ENCODE data around the gene THEMIS. TPM values are rescaled to one million over a fixed set of nuclear protein-coding genes. Genes with fewer than 3 reads are reported as not detected.

The THEMIS gene, protein sequence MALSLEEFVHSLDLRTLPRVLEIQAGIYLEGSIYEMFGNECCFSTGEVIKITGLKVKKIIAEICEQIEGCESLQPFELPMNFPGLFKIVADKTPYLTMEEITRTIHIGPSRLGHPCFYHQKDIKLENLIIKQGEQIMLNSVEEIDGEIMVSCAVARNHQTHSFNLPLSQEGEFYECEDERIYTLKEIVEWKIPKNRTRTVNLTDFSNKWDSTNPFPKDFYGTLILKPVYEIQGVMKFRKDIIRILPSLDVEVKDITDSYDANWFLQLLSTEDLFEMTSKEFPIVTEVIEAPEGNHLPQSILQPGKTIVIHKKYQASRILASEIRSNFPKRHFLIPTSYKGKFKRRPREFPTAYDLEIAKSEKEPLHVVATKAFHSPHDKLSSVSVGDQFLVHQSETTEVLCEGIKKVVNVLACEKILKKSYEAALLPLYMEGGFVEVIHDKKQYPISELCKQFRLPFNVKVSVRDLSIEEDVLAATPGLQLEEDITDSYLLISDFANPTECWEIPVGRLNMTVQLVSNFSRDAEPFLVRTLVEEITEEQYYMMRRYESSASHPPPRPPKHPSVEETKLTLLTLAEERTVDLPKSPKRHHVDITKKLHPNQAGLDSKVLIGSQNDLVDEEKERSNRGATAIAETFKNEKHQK
- not detected for total RNA-seq
- under 1 TPM in 2 of 8 donors, not detected in 6; 0.06 to 0.07 TPM for polyA plus RNA-seq (ENCODE audit: insufficient read depth in 1 of 8, insufficient read length in 8 of 8, low replicate concordance in 1 of 8)
- long read RNA-seq, donor 1, result 0 reads
- long read RNA-seq, donor 2, result 0 reads
- long read RNA-seq, donor 3, result 0 reads
- long read RNA-seq, donor 4, result 0 reads
- long read RNA-seq, donor 5, result 0 reads
- long read RNA-seq, donor 6, result 0 reads
- long read RNA-seq, donor 7, result 0 reads
- long read RNA-seq, donor 8, result 0 reads
- long read RNA-seq, donor 9, result 0 reads
- long read RNA-seq, donor 10, result 0 reads
- long read RNA-seq, donor 11, result 0 reads

DNA sequence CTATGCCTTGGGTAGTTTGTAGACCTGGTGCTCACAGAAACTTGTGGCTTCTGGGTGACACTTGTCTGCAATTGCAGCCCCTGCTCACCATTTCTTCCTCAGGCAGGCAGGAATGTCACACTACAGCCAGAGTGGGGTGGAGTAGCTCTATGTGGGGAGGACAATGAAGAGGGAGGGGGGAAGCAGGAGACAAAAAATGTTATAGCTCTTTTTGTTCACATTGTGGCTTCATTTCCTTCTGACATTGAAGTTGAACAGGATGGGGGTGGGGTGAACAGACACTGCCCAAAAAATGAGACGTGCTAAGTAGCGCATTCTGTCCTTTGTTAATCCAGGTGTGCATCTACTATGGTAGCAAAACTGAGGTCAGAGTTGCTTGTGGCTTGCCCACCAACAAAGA lies at the start of gene THEMIS:
TSS of gene THEMIS (minus strand) at position 124 of the 400 bp plus-strand sequence. CDS start 126 bp downstream, outside the sequence.
- Histone ChIP-seq H3K27ac (ENCODE audit: low read length) (no peak within 1 kb of the TSS), H3K4me1 (ENCODE audit: control insufficient read depth, insufficient read depth, low read length) (no peaks in the 10 kb centered on the region), H3K27me3 (ENCODE audit: control insufficient read depth, insufficient read depth, low read length) (no peaks in the 10 kb centered on the region), H3K9me3 (replicated peaks; ENCODE audit: control insufficient read depth, low read depth, low read length) (no peaks in the 10 kb centered on the region), H3K4me3 (ENCODE audit: low read length) (no peak within 1 kb of the TSS), H3K36me3 (ENCODE audit: control insufficient read depth, insufficient read depth, low read length) (no peaks in the 10 kb centered on the region)
- WGBS (ENCODE audit: insufficient coverage), result 67% methylated on average over 2 of the region's 2 CpGs
- DNase-seq, result no peak

GRCh38 chr6:127949251-127949650 lies 48.4 kb upstream of the THEMIS start:
- peaks cover 3% of the 10 kb centered on the region for H3K4me1 ChIP-seq (ENCODE audit: control insufficient read depth, insufficient read depth, low read length)
- H3K4me3 ChIP-seq (ENCODE audit: low read length), result no peak overlapping the region
- DNase-seq, result peak; percentile 43
- no peaks in the 10 kb centered on the region for H3K36me3 ChIP-seq (ENCODE audit: control insufficient read depth, insufficient read depth, low read length)
- H3K27ac ChIP-seq (ENCODE audit: low read length), result no peak overlapping the region
- no peaks in the 10 kb centered on the region for H3K27me3 ChIP-seq (ENCODE audit: control insufficient read depth, insufficient read depth, low read length)
- H3K9me3 ChIP-seq (replicated peaks; ENCODE audit: control insufficient read depth, low read depth, low read length), result no peaks in the 10 kb centered on the region
- no CpG with 5 or more reads among the region's 3 CpGs for WGBS (ENCODE audit: insufficient coverage)

GRCh38 chr6:127946388-127946787 lies 45.5 kb upstream of the THEMIS start:
- no peak overlapping the region for H3K4me3 ChIP-seq (ENCODE audit: low read length)
- H3K4me1 ChIP-seq (ENCODE audit: control insufficient read depth, insufficient read depth, low read length), result peaks cover 3% of the 10 kb centered on the region
- no peaks in the 10 kb centered on the region for H3K27me3 ChIP-seq (ENCODE audit: control insufficient read depth, insufficient read depth, low read length)
- no peak overlapping the region for H3K27ac ChIP-seq (ENCODE audit: low read length)
- no peaks in the 10 kb centered on the region for H3K36me3 ChIP-seq (ENCODE audit: control insufficient read depth, insufficient read depth, low read length)
- WGBS (ENCODE audit: insufficient coverage), result 100% methylated on average over 2 of the region's 2 CpGs
- no peaks in the 10 kb centered on the region for H3K9me3 ChIP-seq (replicated peaks; ENCODE audit: control insufficient read depth, low read depth, low read length)
- no peak for DNase-seq

DNA sequence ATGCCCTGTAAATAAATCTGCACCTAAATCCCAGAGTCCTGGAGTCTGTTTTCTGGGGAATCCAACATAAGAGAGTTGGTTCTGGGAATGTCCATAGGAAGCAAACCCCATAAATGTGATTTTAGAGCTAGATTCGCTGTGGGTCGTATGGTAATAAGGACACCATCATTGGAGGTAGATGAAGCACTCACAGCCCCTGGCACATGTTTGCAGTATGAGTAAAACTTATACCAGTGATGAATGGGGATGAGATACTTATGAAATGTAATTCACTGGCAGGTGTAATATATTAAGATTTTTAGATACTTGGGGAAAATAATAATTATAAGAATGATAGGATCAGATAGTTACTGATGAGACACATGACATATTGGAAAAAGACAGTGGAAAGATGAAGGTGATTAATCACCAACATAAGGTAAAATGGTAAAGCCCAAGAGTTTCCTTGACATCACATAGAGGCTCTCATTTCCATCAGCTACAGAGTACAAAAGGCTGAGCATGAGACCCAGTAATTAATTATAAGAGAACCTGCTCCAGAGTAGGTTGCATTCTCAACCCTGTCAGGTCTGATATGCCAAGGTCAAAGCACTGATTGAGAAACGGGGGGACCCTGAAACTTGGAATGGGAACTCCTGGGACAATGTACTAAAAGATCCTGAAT lies 44.7 kb upstream of the THEMIS start:
- Histone ChIP-seq H3K27me3 (ENCODE audit: control insufficient read depth, insufficient read depth, low read length) (no peaks in the 10 kb centered on the region), H3K4me1 (ENCODE audit: control insufficient read depth, insufficient read depth, low read length) (peaks cover 3% of the 10 kb centered on the region), H3K9me3 (replicated peaks; ENCODE audit: control insufficient read depth, low read depth, low read length) (no peaks in the 10 kb centered on the region), H3K36me3 (ENCODE audit: control insufficient read depth, insufficient read depth, low read length) (no peaks in the 10 kb centered on the region), H3K27ac (ENCODE audit: low read length) (no peak overlapping the region), H3K4me3 (ENCODE audit: low read length) (no peak overlapping the region)
- DNase-seq, result no peak
- 75% methylated on average over 2 of the region's 3 CpGs for whole genome bisulfite sequencing (ENCODE audit: insufficient coverage)

DNA sequence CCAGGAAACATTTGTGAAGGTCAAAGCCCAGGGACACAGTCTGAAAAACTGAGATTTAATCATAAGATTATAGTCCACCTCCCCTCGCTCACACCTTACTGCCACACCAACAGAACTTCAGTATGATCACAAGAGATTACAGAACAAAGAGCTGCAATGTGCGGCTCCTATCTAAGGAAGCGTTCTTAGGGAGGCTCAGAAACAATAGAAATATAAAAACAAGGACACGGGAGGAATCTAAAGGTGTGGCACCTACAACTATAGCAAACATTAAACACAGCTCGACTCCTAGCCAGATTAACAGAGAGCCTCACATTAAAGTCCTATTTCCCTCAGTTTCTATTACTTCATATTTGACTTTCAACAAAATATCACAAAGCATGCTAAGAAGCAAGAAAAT lies 40.4 kb upstream of the THEMIS start:
- Histone ChIP-seq H3K4me1 (ENCODE audit: control insufficient read depth, insufficient read depth, low read length) (no peaks in the 10 kb centered on the region), H3K27ac (ENCODE audit: low read length) (no peak overlapping the region), H3K4me3 (ENCODE audit: low read length) (no peak overlapping the region), H3K27me3 (ENCODE audit: control insufficient read depth, insufficient read depth, low read length) (no peaks in the 10 kb centered on the region), H3K36me3 (ENCODE audit: control insufficient read depth, insufficient read depth, low read length) (no peaks in the 10 kb centered on the region), H3K9me3 (replicated peaks; ENCODE audit: control insufficient read depth, low read depth, low read length) (no peaks in the 10 kb centered on the region)
- DNase-seq, result no peak
- no CpG with 5 or more reads among the region's 5 CpGs for whole genome bisulfite sequencing (ENCODE audit: insufficient coverage)

DNA sequence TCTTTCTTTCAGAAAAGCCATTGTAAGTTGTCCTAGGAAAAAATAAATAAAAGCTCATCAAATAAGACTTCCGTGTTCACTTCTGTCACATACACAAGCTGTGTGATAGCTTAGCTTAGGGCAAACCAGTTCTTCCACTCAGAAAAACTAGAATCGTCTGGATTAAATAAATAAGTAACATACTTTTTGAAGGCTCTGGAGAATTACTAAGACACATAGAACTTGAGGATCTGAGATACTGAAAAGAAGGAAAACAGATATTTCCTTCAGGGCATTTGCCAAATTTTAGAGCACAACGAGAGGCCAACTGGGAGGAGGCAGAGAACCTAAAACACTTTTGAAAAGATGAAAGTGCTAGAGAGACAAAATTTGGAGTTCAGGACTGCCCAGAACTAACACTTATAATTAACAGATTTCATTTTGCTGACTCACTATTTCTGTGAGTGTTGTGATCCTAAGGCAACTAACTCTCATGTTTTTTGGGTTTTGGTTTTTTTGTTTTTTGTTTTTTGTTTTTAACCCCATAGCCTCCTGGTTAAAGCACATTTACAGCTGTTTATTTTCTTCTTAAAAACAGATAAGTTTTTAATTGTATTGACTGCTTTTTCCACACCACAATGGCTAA lies 38.7 kb upstream of the THEMIS start:
- H3K9me3 ChIP-seq (replicated peaks; ENCODE audit: control insufficient read depth, low read depth, low read length), result no peaks in the 10 kb centered on the region
- no peak overlapping the region for H3K4me3 ChIP-seq (ENCODE audit: low read length)
- no CpG with 5 or more reads among the region's 3 CpGs for WGBS (ENCODE audit: insufficient coverage)
- no peak overlapping the region for H3K27ac ChIP-seq (ENCODE audit: low read length)
- DNase-seq, result peak; percentile 38
- no peaks in the 10 kb centered on the region for H3K4me1 ChIP-seq (ENCODE audit: control insufficient read depth, insufficient read depth, low read length)
- H3K36me3 ChIP-seq (ENCODE audit: control insufficient read depth, insufficient read depth, low read length), result no peaks in the 10 kb centered on the region
- no peaks in the 10 kb centered on the region for H3K27me3 ChIP-seq (ENCODE audit: control insufficient read depth, insufficient read depth, low read length)

DNA sequence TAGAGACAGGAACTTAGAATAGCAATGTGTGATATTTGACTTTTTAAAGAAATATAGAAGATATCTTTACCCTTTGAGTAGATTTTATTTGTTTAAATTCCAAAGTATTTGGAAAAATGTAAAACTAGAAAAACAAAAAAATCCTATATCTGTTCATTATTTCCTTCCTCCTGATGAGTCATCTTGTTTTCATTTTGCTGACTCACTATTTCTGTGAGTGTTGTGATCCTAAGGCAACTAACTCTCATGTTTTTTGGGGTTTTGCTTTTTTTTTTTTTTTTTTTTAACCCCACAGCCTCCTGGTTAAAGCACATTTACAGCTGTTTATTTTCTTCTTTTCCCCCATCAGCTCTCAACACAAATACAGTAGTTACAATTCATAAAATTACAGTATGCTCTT lies 37.8 kb upstream of the THEMIS start:
- Histone ChIP-seq H3K27me3 (ENCODE audit: control insufficient read depth, insufficient read depth, low read length) (no peaks in the 10 kb centered on the region), H3K4me3 (ENCODE audit: low read length) (no peak overlapping the region), H3K4me1 (ENCODE audit: control insufficient read depth, insufficient read depth, low read length) (no peaks in the 10 kb centered on the region), H3K27ac (ENCODE audit: low read length) (no peak overlapping the region), H3K9me3 (replicated peaks; ENCODE audit: control insufficient read depth, low read depth, low read length) (no peaks in the 10 kb centered on the region), H3K36me3 (ENCODE audit: control insufficient read depth, insufficient read depth, low read length) (no peaks in the 10 kb centered on the region)
- peak; percentile 18 for DNase-seq

GRCh38 chr6:127937747-127938146 lies 36.9 kb upstream of the THEMIS start:
- no peak overlapping the region for H3K4me3 ChIP-seq (ENCODE audit: low read length)
- H3K27ac ChIP-seq (ENCODE audit: low read length), result no peak overlapping the region
- no peak for DNase-seq
- H3K36me3 ChIP-seq (ENCODE audit: control insufficient read depth, insufficient read depth, low read length), result no peaks in the 10 kb centered on the region
- no peaks in the 10 kb centered on the region for H3K27me3 ChIP-seq (ENCODE audit: control insufficient read depth, insufficient read depth, low read length)
- peaks cover 4% of the 10 kb centered on the region for H3K9me3 ChIP-seq (replicated peaks; ENCODE audit: control insufficient read depth, low read depth, low read length)
- no peaks in the 10 kb centered on the region for H3K4me1 ChIP-seq (ENCODE audit: control insufficient read depth, insufficient read depth, low read length)

GRCh38 chr6:127937102-127937501 lies 36.2 kb upstream of the THEMIS start:
- Histone ChIP-seq H3K4me3 (ENCODE audit: low read length) (no peak overlapping the region), H3K27ac (ENCODE audit: low read length) (no peak overlapping the region), H3K9me3 (replicated peaks; ENCODE audit: control insufficient read depth, low read depth, low read length) (peaks cover 4% of the 10 kb centered on the region), H3K36me3 (ENCODE audit: control insufficient read depth, insufficient read depth, low read length) (no peaks in the 10 kb centered on the region), H3K4me1 (ENCODE audit: control insufficient read depth, insufficient read depth, low read length) (no peaks in the 10 kb centered on the region), H3K27me3 (ENCODE audit: control insufficient read depth, insufficient read depth, low read length) (no peaks in the 10 kb centered on the region)
- no CpG with 5 or more reads among the region's 2 CpGs for WGBS (ENCODE audit: insufficient coverage)
- DNase-seq, result no peak
